MCF 10A (cell line): ENCODE data around the gene MOCS1. TPM values are rescaled to one million over a fixed set of nuclear protein-coding genes. Genes with fewer than 3 reads are reported as not detected.

Experiments
- BruUV-seq: library from RNA; stranded (reverse); fragments of 400-500 nt; replicated peaks from 2 replicates; lab custom pipeline; 2021; lab: Mats Ljungman, UMichigan
- CTCF ChIA-PET: fragments of 300-600 bp; sonication (Branson Sonifier 250); formaldehyde crosslinking; extraction: SDS; loops from one replicate; lab custom pipeline; 2021; ENCODE audit warnings: antibody characterized with exemption, inconsistent platforms; lab: Yijun Ruan, JAX
- POLR2A ChIA-PET: fragments of 300-600, 350-650 bp; sonication (Branson Sonifier 250); formaldehyde crosslinking; extraction: SDS; loops from one replicate; lab custom pipeline; 2020; ENCODE audit warnings: antibody characterized with exemption, inconsistent platforms; lab: Yijun Ruan, JAX
- DNase-seq: peaks from one replicate; pipeline ENCODE4 v3.0.0-alpha.2; 2018; ENCODE audit not compliant: unreplicated experiment
- H3K27ac Mint-ChIP-seq: one replicate; pipeline ENCODE4 v1.8.0; 2022; ENCODE audit warnings: mild to moderate bottlenecking, low read depth, mixed read lengths; ENCODE audit not compliant: unreplicated experiment
- H3K27me3 Mint-ChIP-seq: one replicate; pipeline ENCODE4 v1.8.0; 2022; ENCODE audit warnings: mixed read lengths; ENCODE audit not compliant: insufficient read depth, unreplicated experiment
- H3K36me3 Mint-ChIP-seq: one replicate; pipeline ENCODE4 v1.8.0; 2022; ENCODE audit warnings: mild to moderate bottlenecking, moderate library complexity, mixed read lengths; ENCODE audit not compliant: insufficient read depth, unreplicated experiment
- H3K4me1 Mint-ChIP-seq: one replicate; pipeline ENCODE4 v1.8.0; 2022; ENCODE audit warnings: mixed read lengths; ENCODE audit not compliant: insufficient read depth, unreplicated experiment
- H3K4me3 Mint-ChIP-seq: one replicate; pipeline ENCODE4 v1.8.0; 2022; ENCODE audit warnings: mild to moderate bottlenecking, moderate library complexity, mixed read lengths; ENCODE audit not compliant: unreplicated experiment
- H3K9me3 Mint-ChIP-seq: one replicate; pipeline ENCODE4 v1.8.0; 2022; ENCODE audit warnings: mixed read lengths; ENCODE audit not compliant: unreplicated experiment
- intact Hi-C: fragments of 100-400 bp; cut with micrococcal nuclease; formaldehyde crosslinking; loops from 2 replicates; pipeline ENCODE4 v1.14.1; 2022
- total RNA-seq: library from RNA; stranded (reverse); gene quantifications from 2 replicates; pipeline ENCODE4 v1.2.3, GENCODE V29; 2022
- TF ChIP-seq, protein P1 (sequence below): fragments of 200-600 bp; IDR thresholded peaks from one replicate; pipeline ENCODE4 v1.8.0; 2022; ENCODE audit warnings: antibody characterized with exemption, mild to moderate bottlenecking; ENCODE audit not compliant: unreplicated experiment

The MOCS1 gene
- total RNA-seq, 1 experiment from 2014 or later: 5.3 TPM

GRCh38 chr6:39904946-39905639 is 29.2 kb downstream of the MOCS1 start:
- Mint-ChIP-seq H3K27ac (no peak overlapping the region), H3K4me3 (no peak overlapping the region), H3K4me1 (no peaks in the 10 kb centered on the region), H3K36me3 (peaks cover 11% of the 10 kb centered on the region), H3K9me3 (no peaks in the 10 kb centered on the region), H3K27me3 (no peaks in the 10 kb centered on the region)
- POLR2A ChIA-PET: no interaction called here
- DNase-seq: no peak
- CTCF ChIA-PET: interaction anchor here (0.6 to 1.2 kb wide), 2 partner anchors 12 to 14 kb away, joined by 4 to 5 read pairs; no protein-coding TSS in a partner anchor
- BruUV-seq: no TSS peak
- intact Hi-C loops: loop anchor here (10.0 kb wide), 1 partner anchor 700 kb away; no protein-coding TSS in a partner anchor
- TF ChIP-seq, protein P1, sequence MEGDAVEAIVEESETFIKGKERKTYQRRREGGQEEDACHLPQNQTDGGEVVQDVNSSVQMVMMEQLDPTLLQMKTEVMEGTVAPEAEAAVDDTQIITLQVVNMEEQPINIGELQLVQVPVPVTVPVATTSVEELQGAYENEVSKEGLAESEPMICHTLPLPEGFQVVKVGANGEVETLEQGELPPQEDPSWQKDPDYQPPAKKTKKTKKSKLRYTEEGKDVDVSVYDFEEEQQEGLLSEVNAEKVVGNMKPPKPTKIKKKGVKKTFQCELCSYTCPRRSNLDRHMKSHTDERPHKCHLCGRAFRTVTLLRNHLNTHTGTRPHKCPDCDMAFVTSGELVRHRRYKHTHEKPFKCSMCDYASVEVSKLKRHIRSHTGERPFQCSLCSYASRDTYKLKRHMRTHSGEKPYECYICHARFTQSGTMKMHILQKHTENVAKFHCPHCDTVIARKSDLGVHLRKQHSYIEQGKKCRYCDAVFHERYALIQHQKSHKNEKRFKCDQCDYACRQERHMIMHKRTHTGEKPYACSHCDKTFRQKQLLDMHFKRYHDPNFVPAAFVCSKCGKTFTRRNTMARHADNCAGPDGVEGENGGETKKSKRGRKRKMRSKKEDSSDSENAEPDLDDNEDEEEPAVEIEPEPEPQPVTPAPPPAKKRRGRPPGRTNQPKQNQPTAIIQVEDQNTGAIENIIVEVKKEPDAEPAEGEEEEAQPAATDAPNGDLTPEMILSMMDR: no peak

DNA sequence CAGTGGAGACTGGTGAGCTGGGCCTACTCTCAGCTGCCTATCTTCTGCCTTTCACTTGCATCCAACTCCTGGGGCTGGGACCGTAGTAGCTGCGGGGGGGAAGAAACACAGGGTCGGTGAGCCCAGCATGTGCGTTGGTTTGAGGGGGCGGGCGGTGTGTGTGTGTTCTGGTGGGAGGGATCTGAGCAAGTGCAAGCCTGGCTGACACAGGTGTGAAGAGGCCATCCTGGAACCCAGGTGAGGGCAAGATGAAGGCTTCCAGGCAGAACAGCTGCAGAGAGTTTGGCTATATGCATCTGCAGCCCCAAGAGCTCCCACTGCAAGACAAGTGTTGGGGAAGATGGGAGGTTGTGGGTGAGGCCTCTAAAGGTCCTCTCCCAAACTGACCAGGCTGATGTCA is 30.6 kb downstream of the MOCS1 start:
- ChIA-PET CTCF (interaction anchor here (0.6 to 1.8 kb wide), 2 partner anchors 12 to 486 kb away, joined by 3 to 5 read pairs; no protein-coding TSS in a partner anchor), POLR2A (no interaction called here)
- DNase-seq: no peak
- Mint-ChIP-seq H3K36me3 (peaks cover 11% of the 10 kb centered on the region), H3K27me3 (no peaks in the 10 kb centered on the region), H3K27ac (no peak overlapping the region), H3K4me3 (no peak overlapping the region), H3K4me1 (no peaks in the 10 kb centered on the region), H3K9me3 (no peaks in the 10 kb centered on the region)
- intact Hi-C loops: loop anchor here (10.0 kb wide), 1 partner anchor 699 kb away; no protein-coding TSS in a partner anchor
- BruUV-seq: no TSS peak
- TF ChIP-seq, protein P1: no peak

GRCh38 chr6:39902786-39903465 is 31.3 kb downstream of the MOCS1 start:
- DNase-seq: no peak
- ChIA-PET POLR2A (no interaction called here), CTCF (interaction anchor here (0.5 to 1.8 kb wide), 3 partner anchors 11 to 1417 kb away, joined by 3 to 5 read pairs (median 3); no protein-coding TSS in a partner anchor)
- intact Hi-C loops: loop anchor here (10.0 kb wide), 1 partner anchor 698 kb away; no protein-coding TSS in a partner anchor
- TF ChIP-seq, protein P1: no peak
- H3K27ac Mint-ChIP-seq: no peak overlapping the region
- no TSS peak for BruUV-seq
- H3K4me1 Mint-ChIP-seq: no peaks in the 10 kb centered on the region
- no peaks in the 10 kb centered on the region for H3K9me3 Mint-ChIP-seq
- no peak overlapping the region for H3K4me3 Mint-ChIP-seq
- H3K36me3 Mint-ChIP-seq: peaks cover 11% of the 10 kb centered on the region
- H3K27me3 Mint-ChIP-seq: no peaks in the 10 kb centered on the region

GRCh38 chr6:39902136-39902535 is 32.1 kb downstream of the MOCS1 start:
- TF ChIP-seq, protein P1: no peak
- H3K9me3 Mint-ChIP-seq: no peaks in the 10 kb centered on the region
- ChIA-PET POLR2A (no interaction called here), CTCF (interaction anchor here (0.5 to 1.0 kb wide), 2 partner anchors 79 to 1417 kb away, joined by 3 read pairs; no protein-coding TSS in a partner anchor)
- no peaks in the 10 kb centered on the region for H3K27me3 Mint-ChIP-seq
- no peak for DNase-seq
- no peak overlapping the region for H3K27ac Mint-ChIP-seq
- intact Hi-C loops: loop anchor here (10.0 kb wide), 1 partner anchor 697 kb away; no protein-coding TSS in a partner anchor
- H3K4me1 Mint-ChIP-seq: no peaks in the 10 kb centered on the region
- no TSS peak for BruUV-seq
- H3K36me3 Mint-ChIP-seq: peaks cover 11% of the 10 kb centered on the region
- no peak overlapping the region for H3K4me3 Mint-ChIP-seq
